PC-9 (cell line): Measurements from ENCODE around the gene CNKSR3. TPM values are rescaled to one million over a fixed set of nuclear protein-coding genes. Genes with fewer than 3 reads are reported as not detected.

Source experiments
- BruUV-seq: library from RNA; stranded (reverse); fragments of 400-500 nt; replicated peaks from 2 replicates; lab custom pipeline; 2021; lab: Mats Ljungman, UMichigan
- CTCF ChIA-PET: fragments of 300-600 bp; sonication (Branson Sonifier 250); formaldehyde crosslinking; loops from one replicate; lab custom pipeline; 2022; ENCODE audit warnings: antibody characterized with exemption; lab: Charles Lee
- POLR2A ChIA-PET: fragments of 300-600 bp; sonication (Branson Sonifier 250); formaldehyde crosslinking; loops from one replicate; lab custom pipeline; 2022; ENCODE audit warnings: antibody characterized with exemption; ENCODE audit not compliant: unreplicated experiment; lab: Charles Lee
- DNase-seq, 2 experiments: peaks; one replicate each; pipeline versions ENCODE4 v3.0.0 to v3.0.0-alpha.2; 2015 to 2022; ENCODE audit warnings: mixed read lengths in 1 of 2
- H2AFZ ChIP-seq: fragments of 200-600 bp; sonication (generic); 2 replicates; pipeline ENCODE4 v1.8.1; 2017; ENCODE audit warnings: antibody characterized with exemption
- H3F3A ChIP-seq: fragments of 200-600 bp; sonication (generic); 2 replicates; pipeline ENCODE4 v1.8.1; 2017; ENCODE audit warnings: antibody characterized with exemption, mild to moderate bottlenecking, low read depth; ENCODE audit not compliant: insufficient read depth
- H3K27ac ChIP-seq: fragments of 200-600 bp; sonication (generic); 2 replicates; pipeline ENCODE4 v1.6.1; 2016; ENCODE audit warnings: mixed run types
- H3K27me3 ChIP-seq: fragments of 200-600 bp; sonication (generic); 2 replicates; pipeline ENCODE4 v1.6.1; 2016; ENCODE audit warnings: low read depth, mixed run types; ENCODE audit not compliant: insufficient read depth
- H3K36me3 ChIP-seq: fragments of 200-600 bp; sonication (generic); 2 replicates; pipeline ENCODE4 v1.6.1; 2016; ENCODE audit warnings: low read depth, mixed run types
- H3K4me1 ChIP-seq: fragments of 200-600 bp; sonication (generic); replicated peaks from 2 replicates; pipeline ENCODE4 v1.6.1; 2016; ENCODE audit warnings: mixed run types; ENCODE audit not compliant: insufficient read depth
- H3K4me2 ChIP-seq: fragments of 200-600 bp; sonication (generic); 2 replicates; pipeline ENCODE4 v1.6.1; 2017; ENCODE audit warnings: mixed run types
- H3K4me3 ChIP-seq: fragments of 200-600 bp; sonication (generic); 2 replicates; pipeline ENCODE4 v1.6.1; 2016; ENCODE audit warnings: mixed run types
- H3K79me2 ChIP-seq: fragments of 200-600 bp; sonication (generic); 2 replicates; pipeline ENCODE4 v1.6.1; 2017; ENCODE audit warnings: low read depth, mixed run types
- H3K9me2 ChIP-seq: fragments of 200-600 bp; sonication (generic); 2 replicates; pipeline ENCODE4 v1.8.1; 2017; ENCODE audit warnings: mild to moderate bottlenecking; ENCODE audit not compliant: insufficient read depth
- H3K9me3 ChIP-seq: fragments of 200-600 bp; sonication (generic); 2 replicates; pipeline ENCODE4 v1.8.1; 2016; ENCODE audit warnings: low read depth; ENCODE audit not compliant: insufficient read depth
- H4K20me1 ChIP-seq: fragments of 200-600 bp; sonication (generic); 2 replicates; pipeline ENCODE4 v1.8.1; 2017; ENCODE audit not compliant: insufficient read depth
- CTCF ChIP-seq: fragments of 200-600 bp; sonication (generic); conservative IDR thresholded peaks from 2 replicates; pipeline ENCODE4 v1.6.1; 2017; ENCODE audit warnings: mixed run types, antibody characterized with exemption, mild to moderate bottlenecking, moderate library complexity
- EZH2 ChIP-seq: fragments of 200-600 bp; sonication (generic); IDR thresholded peaks from 2 replicates; pipeline ENCODE4 v1.8.0; 2017; ENCODE audit warnings: antibody characterized with exemption, low read depth
- intact Hi-C: fragments of 100-400 bp; cut with micrococcal nuclease; formaldehyde crosslinking; loops from one replicate; pipeline ENCODE4 v1.10.0; 2022; ENCODE audit not compliant: unreplicated experiment
- total RNA-seq: library from RNA; stranded (reverse); gene quantifications from 2 replicates; pipeline ENCODE4 v1.2.3, GENCODE V29; 2021

CNKSR3 gene
- total RNA-seq, 1 experiment from 2014 or later = 4.7 TPM

GRCh38 chr6:154425034-154425433, 85.5 kb downstream of the CNKSR3 start:
- no peaks in the 10 kb centered on the region for H3K9me3 ChIP-seq
- no peak overlapping the region for H3K27ac ChIP-seq
- no peak for DNase-seq
- intact Hi-C loops = no loop called here
- H3K27me3 ChIP-seq = no peaks in the 10 kb centered on the region
- H3F3A ChIP-seq = no peaks in the 10 kb centered on the region
- no peaks in the 10 kb centered on the region for H3K36me3 ChIP-seq
- H3K4me2 ChIP-seq = no peak overlapping the region
- no peak overlapping the region for H2AFZ ChIP-seq
- TF ChIP-seq CTCF (no peak), EZH2 (no peak)
- no peak overlapping the region for H3K4me3 ChIP-seq
- ChIA-PET POLR2A (no interaction called here), CTCF (no interaction called here)
- H3K9me2 ChIP-seq = no peaks in the 10 kb centered on the region
- H3K79me2 ChIP-seq = no peaks in the 10 kb centered on the region
- H3K4me1 ChIP-seq = no peaks in the 10 kb centered on the region
- no TSS peak for BruUV-seq
- no peaks in the 10 kb centered on the region for H4K20me1 ChIP-seq

- no peaks in the 10 kb centered on the region for H3K9me3 ChIP-seq
- intact Hi-C loops = no loop called here
- no peak overlapping the region for H2AFZ ChIP-seq
- no peaks in the 10 kb centered on the region for H3K27me3 ChIP-seq
- POLR2A ChIA-PET = no interaction called here
- no peak overlapping the region for H3K27ac ChIP-seq
- H3K4me1 ChIP-seq = peaks cover 17% of the 10 kb centered on the region
- no peaks in the 10 kb centered on the region for H3K36me3 ChIP-seq
- no TSS peak for BruUV-seq
- no peak overlapping the region for H3K4me2 ChIP-seq
- DNase-seq = peak in 1 of 2 experiments; percentile 35
- H3F3A ChIP-seq = peaks cover 20% of the 10 kb centered on the region
- no peaks in the 10 kb centered on the region for H3K9me2 ChIP-seq
- no peak for TF ChIP-seq CTCF
- no peak for TF ChIP-seq EZH2
- no peak overlapping the region for H3K4me3 ChIP-seq
- no peaks in the 10 kb centered on the region for H3K79me2 ChIP-seq
- CTCF ChIA-PET = no interaction called here
- no peaks in the 10 kb centered on the region for H4K20me1 ChIP-seq
Observed at GRCh38 chr6:154414021-154414813, 96.3 kb downstream of the CNKSR3 start.

GRCh38 chr6:154412106-154412820, 98.2 kb downstream of the CNKSR3 start:
- Histone ChIP-seq H3K27me3 (no peaks in the 10 kb centered on the region), H3K27ac (no peak overlapping the region), H4K20me1 (no peaks in the 10 kb centered on the region), H3K79me2 (no peaks in the 10 kb centered on the region), H3F3A (peaks cover 20% of the 10 kb centered on the region), H3K9me2 (no peaks in the 10 kb centered on the region), H3K4me2 (no peak overlapping the region), H3K36me3 (no peaks in the 10 kb centered on the region), H3K9me3 (no peaks in the 10 kb centered on the region), H3K4me1 (peaks cover 17% of the 10 kb centered on the region), H3K4me3 (no peak overlapping the region), H2AFZ (no peak overlapping the region)
- no peak for DNase-seq
- intact Hi-C loops = no loop called here
- ChIA-PET CTCF (interaction anchor here (0.6 kb wide), 1 partner anchor 41 kb away, joined by 14 read pairs; no protein-coding TSS in a partner anchor), POLR2A (interaction anchor here (0.7 kb wide), 1 partner anchor 98 kb away, joined by 4 read pairs; the partner anchor contains the start of gene CNKSR3)
- no TSS peak for BruUV-seq
- TF ChIP-seq CTCF (no peak), EZH2 (no peak)
